ENCODE data around the gene AKAP4.
A peak's percentile ranks its signal among the peaks of the same experiment; 100 is the strongest.

The AKAP4 gene

DNA sequence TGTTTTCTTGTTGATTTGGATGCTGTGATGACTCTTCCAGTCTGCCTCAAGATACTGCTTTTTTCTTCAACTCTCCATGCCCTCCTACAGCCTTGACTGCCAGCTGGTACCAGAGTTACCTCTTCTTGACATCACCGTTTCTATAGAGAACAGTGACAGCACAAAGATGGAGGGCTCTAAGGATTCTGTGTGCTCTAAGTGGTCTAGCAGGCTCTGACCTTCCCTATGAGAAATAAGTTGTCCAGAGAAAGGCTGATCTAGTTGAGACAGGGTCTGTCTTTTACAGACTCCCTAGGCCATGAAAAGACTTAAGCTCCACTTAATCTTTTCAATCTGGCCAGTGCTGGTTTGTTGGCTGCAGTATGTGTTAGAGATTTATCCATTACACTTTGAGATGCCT is at the start of gene AKAP4:
AKAP4 (minus strand) TSS at position 101 of the 400 bp plus-strand sequence. CDS start 118 bp downstream, outside the sequence.
- no peak for DNase-seq

DNA sequence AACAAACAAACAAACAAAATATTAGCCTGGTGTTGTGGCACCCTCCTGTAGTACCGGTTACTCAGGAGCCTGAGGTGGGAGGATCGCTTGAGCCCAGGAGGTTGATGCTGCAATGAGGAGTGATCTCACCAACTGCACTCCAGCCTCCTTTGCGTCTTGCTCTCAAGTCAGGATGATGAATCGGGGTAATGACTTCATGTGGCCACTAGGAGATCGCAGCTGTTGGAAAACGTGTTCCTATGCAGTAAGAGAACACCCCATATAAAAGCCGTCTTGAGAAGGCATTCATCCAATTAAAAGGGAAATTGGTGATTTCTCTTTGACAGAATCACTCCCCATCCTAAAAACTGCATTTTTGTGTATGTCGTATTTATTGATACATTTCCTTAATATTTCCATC is 10.7 kb upstream of the AKAP4 start:
- DNase-seq: no peak

DNA sequence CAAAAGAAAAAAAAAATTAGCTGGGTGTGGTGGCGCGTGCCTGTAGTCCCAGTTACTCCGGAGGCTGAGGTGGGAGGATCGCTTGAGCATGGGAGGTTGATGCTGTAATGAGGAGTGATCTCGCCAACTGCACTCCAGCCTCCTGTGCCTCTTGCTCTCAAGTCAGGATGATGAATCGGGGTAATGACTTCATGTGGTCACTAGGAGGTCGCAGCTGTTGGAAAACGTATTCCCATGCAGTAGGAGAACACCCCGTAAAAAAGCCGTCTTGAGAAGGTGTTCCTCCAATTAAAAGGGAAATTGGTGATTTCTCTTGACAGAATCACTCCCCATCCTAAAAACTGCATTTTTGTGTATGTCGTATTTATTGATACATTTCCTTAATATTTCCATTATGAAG is 5.9 kb upstream of the AKAP4 start:
- DNase-seq: no peak

- peak; percentile 66 for DNase-seq
Measured at GRCh38 chrX:50204364-50204899, 3.6 kb upstream of the AKAP4 start, which contains the start of gene CCNB3. Gene CCNB3 (plus strand): TSS chrX:50204765. CDS start chrX:50285164, 80,399 bp downstream.

- DNase-seq: no peak
Measured at GRCh38 chrX:50202539-50202938, 1.7 kb upstream of the AKAP4 start.

- no peak for DNase-seq
Measured at GRCh38 chrX:50198348-50198747, 2.5 kb downstream of the AKAP4 start.

GRCh38 chrX:50188859-50189600 is 11.8 kb downstream of the AKAP4 start:
- no peak for DNase-seq

- DNase-seq: no peak
Measured at GRCh38 chrX:50183891-50184290, 16.9 kb downstream of the AKAP4 start.

- no peak for DNase-seq
Measured at GRCh38 chrX:50180073-50180940, 20.5 kb downstream of the AKAP4 start.

DNA sequence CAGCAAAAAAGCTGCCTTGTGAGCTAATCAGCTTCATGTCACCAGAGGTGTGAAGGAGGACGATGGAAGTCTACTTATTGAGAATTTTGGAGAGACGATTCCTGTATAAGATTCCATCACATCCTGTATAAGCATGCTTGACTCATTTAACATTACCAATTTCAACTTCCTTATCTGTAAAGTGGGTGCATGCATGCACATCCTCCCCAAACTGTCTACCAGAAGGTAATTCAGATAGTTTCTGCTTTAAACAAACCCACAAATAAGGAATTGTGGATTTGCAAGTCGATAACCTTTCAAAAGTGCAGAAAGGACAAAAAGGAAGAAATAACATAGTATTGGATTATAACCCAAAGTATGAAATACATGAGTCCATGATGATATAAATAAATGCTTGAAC is 31.1 kb downstream of the AKAP4 start:
- no peak for DNase-seq

- DNase-seq: no peak
Measured at GRCh38 chrX:50168241-50168687, 32.5 kb downstream of the AKAP4 start.

DNA sequence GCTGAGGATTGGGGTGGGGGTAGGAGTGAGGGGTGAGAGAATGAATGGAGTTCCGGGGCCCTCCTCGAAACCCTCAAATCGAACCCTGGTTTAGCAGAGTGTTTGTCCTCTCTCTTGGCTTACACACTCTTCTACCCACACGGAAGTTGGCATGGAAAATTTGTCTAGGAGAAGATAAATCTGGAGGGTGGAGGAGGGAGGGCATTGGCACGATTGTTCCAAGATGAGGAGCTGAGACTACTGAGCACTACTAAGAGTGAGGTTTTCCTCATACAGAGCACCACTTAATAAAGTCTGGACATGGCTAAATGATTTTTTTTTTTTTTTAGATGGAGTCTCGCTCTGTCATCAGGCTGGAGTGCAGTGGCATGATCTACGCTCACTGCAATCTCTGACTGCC is 33.4 kb downstream of the AKAP4 start:
- no peak for DNase-seq

- no peak for DNase-seq
Measured at GRCh38 chrX:50165727-50166126, 35.1 kb downstream of the AKAP4 start.

DNA sequence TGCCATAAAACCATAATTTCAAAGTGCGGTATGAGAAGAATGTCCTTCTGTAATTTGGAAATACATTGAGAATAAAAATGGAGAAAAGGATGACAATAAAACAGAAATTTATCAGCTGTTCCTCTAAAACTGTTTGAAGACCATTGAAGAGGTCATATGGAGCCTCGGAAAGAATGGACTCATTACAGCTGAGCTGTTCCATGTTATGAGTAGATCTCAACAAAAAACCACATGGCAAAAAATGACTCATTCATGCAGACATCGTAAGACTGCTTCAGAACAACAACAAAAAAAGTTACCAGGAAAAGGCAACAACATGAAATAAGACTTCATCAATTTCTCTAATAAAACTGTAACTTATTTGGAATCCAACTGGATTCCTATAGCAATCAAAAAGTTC is 39.7 kb downstream of the AKAP4 start:
- DNase-seq: no peak

DNA sequence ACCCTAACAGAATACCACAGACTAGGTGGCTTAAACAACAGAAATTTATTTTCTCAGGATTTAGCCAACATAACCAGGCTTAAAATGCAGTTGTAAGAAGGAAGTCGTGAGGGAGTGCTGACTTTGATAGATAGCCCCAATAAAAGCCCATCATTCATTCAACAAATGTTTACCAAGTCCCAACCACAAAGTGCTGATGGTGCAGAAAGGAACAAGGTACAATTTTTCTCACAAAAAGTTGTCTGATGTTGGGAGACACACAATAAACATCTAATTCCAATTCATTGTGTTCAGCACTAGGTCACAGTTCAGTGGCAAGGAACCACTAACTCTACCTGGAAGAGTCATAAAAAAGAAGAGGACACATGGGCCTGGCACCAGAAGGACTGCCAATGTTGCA is 42.2 kb downstream of the AKAP4 start:
- no peak for DNase-seq

DNA sequence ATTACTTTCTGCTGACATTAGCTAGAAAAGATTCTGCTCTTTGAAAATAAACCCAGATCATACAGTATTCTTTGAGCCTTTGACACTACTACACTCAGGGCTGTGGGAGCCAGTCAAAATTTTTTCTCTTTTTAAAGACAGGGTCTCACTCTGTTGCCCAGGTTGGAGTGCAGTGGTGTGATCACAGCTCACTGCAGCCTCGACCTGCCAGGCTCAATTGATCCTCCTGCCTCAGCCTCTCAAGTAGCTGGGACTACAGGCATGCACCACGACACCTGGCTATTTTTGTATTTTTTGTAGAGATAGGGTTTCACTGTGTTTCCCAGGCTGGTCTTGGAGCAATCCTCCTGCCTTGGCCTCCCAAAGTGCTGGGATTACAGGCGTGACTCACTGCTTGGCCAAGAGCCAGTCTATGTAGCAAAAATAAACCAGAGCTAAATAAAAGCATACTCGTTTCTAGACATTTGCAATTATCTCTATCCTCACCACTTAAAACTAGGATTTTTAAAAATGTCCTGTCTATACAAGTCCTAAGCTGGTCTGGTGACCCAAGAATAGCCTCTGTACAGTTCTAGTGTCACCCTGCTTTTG is 43.2 kb downstream of the AKAP4 start:
- no peak for DNase-seq

GRCh38 chrX:50154429-50154828 is 46.4 kb downstream of the AKAP4 start:
- no peak for DNase-seq

DNA sequence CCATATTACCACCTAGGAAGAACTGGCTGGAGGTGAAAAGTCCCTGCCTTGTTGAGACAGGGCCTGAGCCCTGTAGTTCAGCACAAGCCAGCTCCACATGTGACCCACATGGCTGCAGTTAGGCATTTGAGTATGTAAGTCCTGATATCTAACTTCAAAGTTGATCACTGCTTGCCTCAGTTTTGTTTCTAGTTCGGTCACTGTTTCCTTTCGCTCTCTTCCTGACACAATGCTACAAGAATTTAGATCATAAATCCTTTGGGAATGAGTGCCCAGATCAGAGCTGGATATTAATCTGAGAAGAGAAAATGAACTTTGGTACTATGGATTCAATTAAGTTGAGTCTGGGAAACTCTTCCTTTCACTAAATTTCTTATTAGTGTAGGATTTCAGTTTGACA is 48.4 kb downstream of the AKAP4 start:
- no peak for DNase-seq

DNA sequence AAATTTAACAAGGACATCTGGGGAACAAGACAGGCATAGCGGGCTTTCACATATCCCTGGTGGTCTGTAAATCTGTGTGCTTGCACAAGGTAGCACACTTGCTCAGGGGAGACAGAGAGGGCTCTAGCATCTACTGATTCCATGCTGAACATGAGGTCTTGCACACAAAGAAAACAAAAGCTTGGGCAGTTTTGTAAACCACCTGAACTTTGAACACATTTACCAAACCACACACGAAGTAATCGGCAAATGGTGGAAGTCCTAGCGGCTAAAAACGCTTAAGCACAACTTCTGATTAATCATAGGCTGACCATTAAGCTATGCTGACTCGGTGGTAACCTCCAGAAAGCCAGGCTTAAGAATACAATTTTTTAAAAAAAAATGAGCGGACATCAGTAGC is 52.8 kb downstream of the AKAP4 start:
- DNase-seq: no peak
